Prostate gland (tissue), 2 donors: Measurements from ENCODE around the gene ZMYM4. TPM values are rescaled to one million over a fixed set of nuclear protein-coding genes. Genes with fewer than 3 reads are reported as not detected.
"Not testable (repeated sequence)": the region's sequence is repeated elsewhere in the genome, so short reads cannot be mapped to it uniquely, and the experiment has no call there.

Experiments used
- DNase-seq: peaks from one replicate; pipeline ENCODE4 v3.0.0-alpha.2; 2019; ENCODE audit warnings: low spot score
- H3K27ac ChIP-seq, 2 donors: fragments of 200-600 bp; sonication (generic); 2 replicates each; pipeline ENCODE4 v1.5.1; 2017 to 2019
- H3K27me3 ChIP-seq: fragments of 200-600 bp; sonication (generic); replicated peaks from 2 replicates; pipeline ENCODE4 v1.5.1; 2019; ENCODE audit not compliant: insufficient read depth
- H3K36me3 ChIP-seq, 2 donors: fragments of 200-600 bp; sonication (generic); 1 replicate in 1 of 2; 2 replicates in 1 of 2; pipeline versions ENCODE4 v1.5.1 to v1.8.1; 2017 to 2019
- H3K4me1 ChIP-seq: fragments of 200-600 bp; sonication (generic); replicated peaks from 2 replicates; pipeline ENCODE4 v1.5.1; 2019
- H3K4me3 ChIP-seq, 2 donors: fragments of 200-600 bp; sonication (generic); 2 replicates each; pipeline ENCODE4 v1.5.1; 2017 to 2019
- H3K9me3 ChIP-seq: fragments of 200-600 bp; sonication (generic); 2 replicates; pipeline ENCODE4 v1.5.1; 2017
- CTCF ChIP-seq, 4 experiments: fragments of 200-600 bp in 2 of 4; fragments of 450-650 bp in 2 of 4; sonication (generic) in 2 of 4; IDR thresholded peaks; 1 replicate in 3 of 4; 2 replicates in 1 of 4; pipeline ENCODE4 v1.5.1; 2016 to 2019; ENCODE audit warnings: antibody characterized with exemption in 4 of 4, mild to moderate bottlenecking in 2 of 4, moderate library complexity in 2 of 4
- POLR2A ChIP-seq: fragments of 450-650 bp; IDR thresholded peaks from one replicate; pipeline ENCODE4 v1.6.1; 2016; ENCODE audit warnings: antibody characterized with exemption, mild to moderate bottlenecking
- POLR2AphosphoS5 ChIP-seq: sonication (generic); formaldehyde crosslinking; IDR thresholded peaks from one replicate; pipeline ENCODE4 v1.6.1; 2017; ENCODE audit warnings: antibody characterized with exemption
- WGBS: methylation state at CpG from one replicate; pipeline ENCODE4 v1.1.5; 2018; 5-methylcytosine and 5-hydroxymethylcytosine counted together
- intact Hi-C: fragments of 100-400 bp; cut with DNase I; formaldehyde crosslinking; loops from one replicate; pipeline ENCODE4 v1.14.2; 2022
- total RNA-seq, 2 donors: library from RNA; depleted of rRNA; stranded (reverse); fragments of >200 nt; gene quantifications; one replicate each; pipeline ENCODE4 v1.1.0, GENCODE V29; 2016

ZMYM4 gene
- total RNA-seq, 2 donors from 2014 or later = 34.9 to 42.1 TPM

- TF ChIP-seq POLR2A (no peak), CTCF (IDR thresholded peaks at IDR 0.05) (no peak), POLR2AphosphoS5 (no peak)
- Histone ChIP-seq H3K27me3 (no peaks in the 10 kb centered on the region), H3K4me3 (no peak overlapping the region), H3K27ac (peak overlapping the region in 1 of 2 donors; percentile 23), H3K9me3 (no peaks in the 10 kb centered on the region), H3K36me3 (no peaks in the 10 kb centered on the region), H3K4me1 (peaks cover 6% of the 10 kb centered on the region)
- no peak for DNase-seq
- intact Hi-C loops = loop anchor here (5.0 kb wide), 1 partner anchor 263 kb away; the partner anchor contains the start of gene C1orf216
- 91% methylated on average over 4 of the region's 4 CpGs for WGBS
Measured at GRCh38 chr1:35454176-35454575, 185.7 kb downstream of the ZMYM4 start.

GRCh38 chr1:35454616-35455015, 186.1 kb downstream of the ZMYM4 start:
- intact Hi-C loops = loop anchor here (5.0 kb wide), 1 partner anchor 263 kb away; the partner anchor contains the start of gene C1orf216
- H3K4me1 ChIP-seq = peaks cover 6% of the 10 kb centered on the region
- DNase-seq = no peak
- H3K27ac ChIP-seq = peak overlapping the region in 1 of 2 donors; percentile 23
- H3K27me3 ChIP-seq = no peaks in the 10 kb centered on the region
- H3K4me3 ChIP-seq = no peak overlapping the region
- no peaks in the 10 kb centered on the region for H3K36me3 ChIP-seq
- 38% methylated on average over 1 of the region's 1 CpG for WGBS
- TF ChIP-seq POLR2A (no peak), POLR2AphosphoS5 (no peak)
- H3K9me3 ChIP-seq = no peaks in the 10 kb centered on the region

DNA sequence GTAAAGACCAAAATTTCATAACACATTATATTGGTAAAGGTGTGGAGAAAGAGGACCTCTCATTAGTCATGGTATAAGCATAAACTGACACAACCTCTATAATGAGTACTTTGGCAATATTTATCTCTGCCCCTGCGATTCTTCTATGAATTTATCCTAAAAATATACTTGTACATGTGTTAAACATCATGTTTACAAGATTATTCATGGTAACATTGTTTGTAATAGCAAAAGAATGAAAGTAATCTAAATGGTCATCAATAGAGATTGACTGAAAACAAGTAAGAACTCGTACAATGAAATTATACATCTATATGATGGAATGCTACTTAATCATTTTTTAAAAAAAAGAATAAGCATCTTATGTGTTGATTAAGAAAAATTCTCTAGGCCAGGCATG, 192.3 kb downstream of the ZMYM4 start:
- Histone ChIP-seq H3K27me3 (no peaks in the 10 kb centered on the region), H3K36me3 (peaks cover 0 to 10% of the 10 kb centered on the region in 2 donors), H3K27ac (no peak overlapping the region), H3K9me3 (no peaks in the 10 kb centered on the region), H3K4me1 (no peaks in the 10 kb centered on the region), H3K4me3 (no peak overlapping the region)
- no peak for DNase-seq
- WGBS = 93% methylated on average over 2 of the region's 2 CpGs
- intact Hi-C loops = no loop called here
- TF ChIP-seq POLR2AphosphoS5 (no peak), CTCF (IDR thresholded peaks at IDR 0.05) (no peak), POLR2A (no peak)

- 96% methylated on average over 5 of the region's 5 CpGs for WGBS
- no peaks in the 10 kb centered on the region for H3K27me3 ChIP-seq
- no peak overlapping the region for H3K4me3 ChIP-seq
- no peak for DNase-seq
- peaks cover 0 to 10% of the 10 kb centered on the region in 2 donors for H3K36me3 ChIP-seq
- H3K4me1 ChIP-seq = no peaks in the 10 kb centered on the region
- no peaks in the 10 kb centered on the region for H3K9me3 ChIP-seq
- no peak for TF ChIP-seq POLR2AphosphoS5
- no peak for TF ChIP-seq CTCF (IDR thresholded peaks at IDR 0.05)
- TF ChIP-seq POLR2A = no peak
- no peak overlapping the region for H3K27ac ChIP-seq
- intact Hi-C loops = no loop called here
Measured at GRCh38 chr1:35461966-35462651, 193.6 kb downstream of the ZMYM4 start.

DNA sequence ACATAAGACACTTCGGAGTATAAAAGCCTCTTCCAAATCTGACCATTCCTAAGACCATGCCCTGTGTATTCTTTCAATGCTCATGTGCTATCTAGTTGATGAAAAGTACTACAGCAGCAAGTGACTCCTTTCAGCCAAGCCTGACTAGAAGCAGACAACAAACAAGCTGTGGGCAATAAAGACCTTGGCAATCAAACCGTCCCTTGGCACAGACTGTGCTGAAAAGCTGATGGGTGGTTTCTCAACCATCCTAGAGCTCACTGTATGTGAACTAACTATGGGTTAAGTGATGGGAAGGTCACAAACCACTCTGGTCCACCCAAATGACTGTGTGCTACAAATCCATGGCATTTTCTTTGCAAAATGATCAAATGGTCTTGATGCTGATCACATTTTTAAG, 194.7 kb downstream of the ZMYM4 start:
- TF ChIP-seq POLR2A (no peak), CTCF (IDR thresholded peaks at IDR 0.05) (no peak), POLR2AphosphoS5 (no peak)
- intact Hi-C loops = no loop called here
- DNase-seq = no peak
- no peaks in the 10 kb centered on the region for H3K4me1 ChIP-seq
- WGBS = 76% methylated on average over 2 of the region's 2 CpGs
- H3K27ac ChIP-seq = no peak overlapping the region
- no peak overlapping the region for H3K4me3 ChIP-seq
- no peaks in the 10 kb centered on the region for H3K9me3 ChIP-seq
- H3K36me3 ChIP-seq = peaks cover 0 to 10% of the 10 kb centered on the region in 2 donors
- H3K27me3 ChIP-seq = no peaks in the 10 kb centered on the region

GRCh38 chr1:35463749-35464148, 195.2 kb downstream of the ZMYM4 start:
- 93% methylated on average over 2 of the region's 2 CpGs for WGBS

More at GRCh38 chr1:35463749-35464148, 195.2 kb downstream of the ZMYM4 start:
- H3K9me3 ChIP-seq, intact Hi-C loops, H3K27me3 ChIP-seq, H3K4me3 ChIP-seq, DNase-seq, H3K27ac ChIP-seq, H3K4me1 ChIP-seq: not testable (repeated sequence)
- H3K36me3 ChIP-seq = peaks cover 0 to 10% of the 10 kb centered on the region in 2 donors
